ENCODE data around the gene CRIM1.

- TF ChIP-seq SIN3A (IDR thresholded peaks at IDR 0.05; ENCODE audit: borderline replicate concordance, insufficient read depth, low read length) (no peak), POLR2AphosphoS5 (IDR thresholded peaks at IDR 0.05; ENCODE audit: low read depth, low read length) (no peak), REST (IDR thresholded peaks at IDR 0.05; ENCODE audit: insufficient read depth in 1 of 2, low read depth in 2 of 2, low read length in 2 of 2) (no peak)
Observed at GRCh38 chr2:36404754-36405153, 49.2 kb downstream of the CRIM1 start.
